HG03565 (cell line): ENCODE data around the gene PCNX1.
"Not testable (repeated sequence)": the region's sequence is repeated elsewhere in the genome, so short reads cannot be mapped to it uniquely, and the experiment has no call there.

Source experiments
- ATAC-seq: cut with Tn5 transposase; IDR thresholded peaks from one replicate; pipeline ENCODE4 v1.9.1; 2021; ENCODE audit warnings: mild to moderate bottlenecking, moderate library complexity; ENCODE audit not compliant: unreplicated experiment

PCNX1 gene

DNA sequence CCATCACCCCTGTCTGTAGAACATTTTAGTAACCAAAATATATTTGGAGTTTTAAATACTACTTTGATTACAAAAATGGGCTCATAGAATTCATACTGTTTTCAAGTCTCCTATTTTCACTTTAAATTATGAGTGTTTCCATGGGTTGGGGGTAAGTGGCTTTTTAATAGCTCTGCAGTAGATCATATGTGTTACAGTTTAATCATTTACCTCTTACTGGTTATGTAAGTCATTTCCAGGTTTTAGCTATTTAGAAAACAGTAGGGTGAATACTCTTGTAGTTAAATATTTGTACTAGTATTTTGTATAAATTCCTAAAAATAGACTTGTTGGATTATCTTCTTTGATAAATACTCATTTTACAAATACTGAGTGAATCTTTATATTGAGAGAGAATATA lies 8.2 kb downstream of the PCNX1 start:
- no peak for ATAC-seq

- no peak for ATAC-seq
These were observed 9.0 kb downstream of the PCNX1 start for GRCh38 chr14:70916300-70916699.

- ATAC-seq, result no peak
These were observed 9.5 kb downstream of the PCNX1 start for GRCh38 chr14:70916799-70917198.

GRCh38 chr14:70917633-70918032 lies 10.4 kb downstream of the PCNX1 start:
- no peak for ATAC-seq

GRCh38 chr14:70919774-70920173 lies 12.5 kb downstream of the PCNX1 start:
- ATAC-seq, result no peak

DNA sequence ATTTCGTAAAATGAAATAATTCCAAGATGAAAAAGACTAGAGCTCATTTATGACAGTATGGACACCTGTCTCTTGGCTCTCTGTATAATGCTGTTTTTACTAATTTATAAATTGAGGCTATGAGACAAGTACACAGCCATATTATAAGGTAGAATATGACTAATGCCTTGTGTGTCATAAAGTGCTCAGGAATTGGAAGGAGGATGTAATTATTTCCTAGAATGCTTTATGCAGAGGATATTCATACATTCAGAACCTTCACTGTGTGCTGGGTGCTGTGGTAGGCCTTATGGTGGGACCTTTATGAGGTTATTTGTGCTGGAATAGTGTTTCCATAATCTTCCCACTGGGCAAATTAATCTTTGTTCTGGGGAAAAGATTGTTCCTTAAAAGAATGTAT lies 13.3 kb downstream of the PCNX1 start:
- ATAC-seq, result no peak

GRCh38 chr14:70921669-70922068 lies 14.4 kb downstream of the PCNX1 start:
- no peak for ATAC-seq

GRCh38 chr14:70924521-70924920 lies 17.3 kb downstream of the PCNX1 start:
- ATAC-seq, result no peak

DNA sequence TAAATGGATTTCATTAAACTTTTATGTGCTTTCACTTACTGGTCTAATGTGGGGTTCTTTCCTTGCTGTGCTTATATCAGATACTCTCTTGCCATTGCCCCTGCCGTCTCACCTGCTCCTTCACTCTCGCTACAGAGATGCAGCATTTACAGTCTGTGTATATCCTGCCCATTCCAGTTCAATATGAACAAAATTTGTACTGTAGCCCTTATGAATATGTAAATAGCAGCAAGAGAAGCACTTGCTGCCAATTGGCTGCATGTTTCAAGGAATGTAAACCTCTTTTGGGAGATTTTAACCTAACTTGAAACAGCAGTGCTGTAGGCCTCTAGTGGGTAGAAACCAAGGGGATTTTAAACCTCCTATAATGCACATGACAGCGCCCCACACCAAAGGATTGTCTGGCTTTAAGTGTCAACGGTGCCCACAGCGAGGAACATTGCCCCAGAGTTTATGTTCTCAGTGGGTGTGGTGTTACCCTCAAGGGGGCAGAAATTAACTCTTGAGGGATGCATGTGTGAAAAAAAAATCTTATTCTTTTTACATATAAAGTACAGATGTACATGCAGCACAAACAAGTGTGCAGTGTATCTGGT lies 19.1 kb downstream of the PCNX1 start:
- ATAC-seq, result no peak

DNA sequence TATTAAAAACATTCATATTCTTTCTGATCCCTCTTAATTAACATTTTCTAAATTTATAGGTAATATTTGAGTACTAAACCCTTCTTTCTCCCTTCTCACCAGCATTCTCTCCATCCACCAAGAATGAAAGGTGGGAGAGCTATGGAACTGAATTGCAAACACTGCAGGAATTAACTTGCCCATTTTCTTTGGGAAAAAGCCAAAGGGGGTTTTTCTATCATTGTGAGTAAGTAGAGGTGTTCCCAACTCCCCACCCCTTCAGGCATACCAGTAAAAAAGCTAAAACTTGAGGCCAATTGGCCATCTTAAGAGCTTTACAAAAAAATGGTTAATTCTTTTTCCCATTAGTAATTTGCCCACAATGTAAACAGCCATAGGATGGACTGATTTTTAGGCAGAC lies 23.7 kb downstream of the PCNX1 start:
- no peak for ATAC-seq

DNA sequence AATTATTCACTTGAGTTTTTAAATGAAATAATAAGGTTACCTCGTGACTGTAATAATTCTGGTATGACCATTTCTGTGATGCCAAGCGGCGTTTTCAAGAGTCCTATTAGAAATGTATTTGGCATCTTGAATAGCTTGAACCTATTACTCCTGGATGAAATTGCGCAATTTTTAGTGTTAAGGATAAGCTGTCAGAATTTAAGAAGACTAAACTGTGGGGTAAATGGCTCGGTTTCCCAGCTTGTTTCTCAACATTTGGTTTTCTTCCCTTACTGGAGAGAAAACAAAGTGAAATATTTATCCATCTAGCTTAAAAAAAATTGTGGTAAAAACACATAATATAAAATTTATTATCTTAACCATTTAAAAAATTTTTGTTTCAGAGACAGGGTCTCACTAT lies 26.8 kb downstream of the PCNX1 start:
- ATAC-seq, result no peak

- peak; percentile 69 for ATAC-seq
These were observed 27.4 kb downstream of the PCNX1 start for GRCh38 chr14:70934502-70935134.

DNA sequence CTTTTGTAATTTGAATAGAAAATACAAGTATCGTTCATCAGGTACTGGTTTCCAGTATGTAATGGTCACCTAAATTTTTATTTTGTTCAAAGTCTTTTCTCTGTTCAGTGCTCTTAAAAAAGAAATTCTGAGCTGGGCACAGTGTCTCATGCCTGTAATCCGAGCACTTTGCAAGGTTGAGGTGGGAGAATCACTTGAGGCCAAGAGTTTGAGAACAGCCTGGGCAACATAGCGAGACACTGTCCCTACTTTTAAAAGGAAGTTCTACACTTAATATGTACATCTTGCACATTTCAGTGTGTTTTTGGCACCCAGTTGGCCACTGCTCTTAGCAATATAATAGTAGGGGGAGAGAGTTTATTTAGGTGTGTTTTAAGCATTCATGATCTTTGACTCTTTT lies 27.9 kb downstream of the PCNX1 start:
- peak; percentile 13 for ATAC-seq

GRCh38 chr14:70939693-70940092 lies 32.4 kb downstream of the PCNX1 start:
- ATAC-seq, result not testable (repeated sequence)

GRCh38 chr14:70941637-70942341 lies 34.5 kb downstream of the PCNX1 start:
- ATAC-seq, result not testable (repeated sequence)

DNA sequence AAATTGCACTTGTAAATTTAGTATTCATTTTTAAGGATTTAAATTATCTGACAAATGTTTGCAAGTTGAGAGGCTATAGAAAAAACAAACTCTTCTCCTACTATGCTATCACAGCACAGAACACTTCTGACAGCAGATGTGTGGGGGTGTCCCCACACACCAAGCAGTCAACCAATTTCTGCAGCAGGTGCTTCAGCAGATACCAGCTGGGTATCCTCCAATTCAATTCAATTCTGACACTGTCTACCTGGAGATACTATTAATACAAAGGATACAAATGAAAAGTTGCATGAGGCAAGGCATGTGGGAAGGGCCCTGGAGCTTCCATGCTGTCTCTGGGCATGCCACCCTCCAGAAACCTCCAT lies 35.1 kb downstream of the PCNX1 start:
- ATAC-seq, result no peak

DNA sequence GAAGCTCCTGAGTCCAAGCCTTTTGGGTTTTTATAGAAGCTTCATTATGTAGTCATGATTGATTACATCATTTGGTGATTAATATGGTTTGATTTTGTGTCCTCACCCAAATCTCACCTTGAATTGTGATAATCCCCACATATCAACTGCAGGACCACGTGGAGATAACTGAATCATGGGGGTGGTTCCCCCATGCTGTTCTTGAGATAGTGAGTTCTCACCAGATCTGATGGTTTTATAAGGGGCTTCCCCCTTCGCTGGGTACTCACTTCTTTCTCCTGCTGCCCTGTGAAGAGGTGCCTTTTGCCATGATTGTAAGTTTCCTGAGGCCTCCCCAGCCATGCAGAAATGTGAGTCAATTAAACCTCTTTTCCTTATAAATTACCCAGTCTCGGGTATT lies 35.5 kb downstream of the PCNX1 start:
- not testable (repeated sequence) for ATAC-seq

- no peak for ATAC-seq
These were observed 36.6 kb downstream of the PCNX1 start for GRCh38 chr14:70943838-70944237.

DNA sequence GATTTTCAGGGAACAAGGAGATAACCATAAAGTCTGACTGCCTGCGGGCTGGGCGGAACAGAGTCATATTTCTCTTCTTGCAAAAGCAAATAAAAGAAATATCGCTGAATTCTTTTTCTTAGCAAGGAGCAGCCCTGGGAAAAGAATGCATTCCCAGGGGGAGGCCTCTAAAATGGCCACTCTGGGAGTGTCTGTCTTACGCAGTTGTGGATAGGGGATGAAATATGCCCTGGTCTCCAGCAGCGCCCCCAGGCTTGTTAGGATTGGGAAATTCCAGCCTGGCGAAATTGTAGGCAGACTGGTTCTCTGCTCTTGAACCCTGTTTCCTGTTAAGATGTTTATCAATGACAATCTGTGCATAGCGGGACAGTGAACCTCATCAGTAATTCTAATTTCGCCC lies 40.5 kb downstream of the PCNX1 start:
- ATAC-seq, result no peak

DNA sequence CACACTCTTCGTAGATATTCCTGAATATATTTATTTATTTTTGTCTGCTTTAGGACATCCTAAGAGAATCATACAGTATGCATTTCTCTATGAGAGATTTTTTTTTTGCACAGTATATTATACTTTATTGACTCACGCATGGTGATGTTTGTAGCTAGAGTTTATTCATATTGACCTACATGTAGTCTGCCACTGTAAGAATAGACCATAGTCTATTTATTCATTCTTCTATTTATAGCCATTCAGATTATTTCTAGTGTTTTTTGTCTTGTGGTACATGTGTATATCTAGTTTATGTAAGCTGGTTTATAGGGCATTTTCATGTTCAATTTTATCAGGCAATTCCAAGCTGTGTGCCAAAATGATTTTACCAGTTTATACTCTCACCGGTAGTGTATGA lies 45.2 kb downstream of the PCNX1 start:
- ATAC-seq, result no peak

DNA sequence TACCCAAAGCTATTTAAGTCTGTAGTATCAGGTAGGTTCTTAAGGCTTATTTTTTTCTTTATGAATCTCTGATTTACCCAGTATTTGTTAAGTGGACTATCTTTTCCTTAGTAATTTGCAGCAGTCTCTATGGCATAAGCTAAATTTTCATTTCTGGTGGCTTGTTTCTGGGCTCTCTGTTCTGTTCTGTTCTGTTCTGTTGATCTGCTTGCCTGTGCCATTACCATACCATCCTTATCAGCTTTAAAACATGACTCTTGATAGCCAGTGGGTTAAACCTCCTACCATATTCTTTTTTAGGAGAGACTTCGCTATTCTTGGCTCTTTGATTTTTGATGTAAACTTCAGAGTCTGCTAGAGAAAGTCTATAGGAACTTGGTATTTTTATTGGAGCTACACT lies 46.8 kb downstream of the PCNX1 start:
- ATAC-seq, result no peak
